SU-DHL-6 (cell line): ENCODE data around the gene PDE1C.

Source experiments
- EZH2phosphoT487 ChIP-seq: fragments of 200-600 bp; sonication (generic), shearing (Covaris generic); conservative IDR thresholded peaks from 2 replicates; pipeline ENCODE4 v1.6.1; 2018; ENCODE audit warnings: mild to moderate bottlenecking, antibody characterized with exemption, low read length, moderate library complexity, mixed read lengths
- TF ChIP-seq, protein P1 (sequence below): fragments of 200-600 bp; sonication (generic); IDR thresholded peaks from one replicate; pipeline ENCODE4 v1.5.1; 2017; ENCODE audit warnings: antibody characterized with exemption, mild to moderate bottlenecking, low read length, moderate library complexity; ENCODE audit not compliant: insufficient read depth, poor library complexity, severe bottlenecking

GRCh38 chr7:31938650-31939049 is 131.6 kb downstream of the PDE1C start:
- TF ChIP-seq, protein P1, sequence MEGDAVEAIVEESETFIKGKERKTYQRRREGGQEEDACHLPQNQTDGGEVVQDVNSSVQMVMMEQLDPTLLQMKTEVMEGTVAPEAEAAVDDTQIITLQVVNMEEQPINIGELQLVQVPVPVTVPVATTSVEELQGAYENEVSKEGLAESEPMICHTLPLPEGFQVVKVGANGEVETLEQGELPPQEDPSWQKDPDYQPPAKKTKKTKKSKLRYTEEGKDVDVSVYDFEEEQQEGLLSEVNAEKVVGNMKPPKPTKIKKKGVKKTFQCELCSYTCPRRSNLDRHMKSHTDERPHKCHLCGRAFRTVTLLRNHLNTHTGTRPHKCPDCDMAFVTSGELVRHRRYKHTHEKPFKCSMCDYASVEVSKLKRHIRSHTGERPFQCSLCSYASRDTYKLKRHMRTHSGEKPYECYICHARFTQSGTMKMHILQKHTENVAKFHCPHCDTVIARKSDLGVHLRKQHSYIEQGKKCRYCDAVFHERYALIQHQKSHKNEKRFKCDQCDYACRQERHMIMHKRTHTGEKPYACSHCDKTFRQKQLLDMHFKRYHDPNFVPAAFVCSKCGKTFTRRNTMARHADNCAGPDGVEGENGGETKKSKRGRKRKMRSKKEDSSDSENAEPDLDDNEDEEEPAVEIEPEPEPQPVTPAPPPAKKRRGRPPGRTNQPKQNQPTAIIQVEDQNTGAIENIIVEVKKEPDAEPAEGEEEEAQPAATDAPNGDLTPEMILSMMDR, result no peak
- no peak for TF ChIP-seq EZH2phosphoT487
